AG10803 (cell line): ENCODE measurements around the gene OR1I1.

Experiments used
- DNase-seq: peaks from one replicate; pipeline ENCODE4 v3.0.0; 2010; ENCODE audit warnings: low read depth
- H3K4me3 ChIP-seq: 2 replicates; pipeline ENCODE4 v1.5.1; 2011; ENCODE audit warnings: mild to moderate bottlenecking, low read length, control low read depth
- TF ChIP-seq, protein P1 (sequence below): conservative IDR thresholded peaks from 2 replicates; pipeline ENCODE4 v1.5.1; 2011; ENCODE audit warnings: mild to moderate bottlenecking, low read length, control low read depth, inconsistent platforms

Gene OR1I1

DNA sequence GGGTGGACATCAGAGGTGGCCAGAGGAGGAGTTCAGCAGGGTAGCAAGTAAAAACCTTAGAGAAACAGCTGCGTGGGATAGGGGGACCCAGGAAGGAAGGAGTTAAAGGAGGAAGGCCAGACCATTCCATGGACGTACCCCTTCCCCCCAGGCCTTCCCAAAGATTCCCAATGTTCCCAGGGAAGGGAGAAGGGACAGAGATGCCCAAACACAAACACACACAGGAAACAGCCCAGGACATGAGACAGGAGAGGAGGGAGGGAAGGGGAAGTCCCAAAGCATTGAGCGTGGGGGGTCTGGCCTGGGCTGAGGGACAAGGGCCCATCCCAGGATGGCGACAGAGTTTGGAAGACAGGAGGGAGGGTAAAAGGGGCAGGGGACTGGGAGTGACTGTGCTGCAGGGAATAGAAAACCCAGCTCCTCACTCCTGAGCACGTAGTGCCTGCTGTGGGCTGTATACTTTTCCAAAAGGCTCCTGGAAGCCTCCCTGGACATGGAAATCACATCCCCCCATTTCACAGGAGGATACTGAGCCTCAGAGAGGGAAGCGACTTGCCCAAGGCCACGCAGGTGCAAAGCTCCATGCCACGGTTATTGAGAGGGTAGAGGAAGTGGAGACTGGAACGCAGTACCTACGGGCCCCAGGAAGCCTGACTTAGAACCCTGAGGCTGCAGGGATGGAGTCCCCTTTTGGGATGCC lies 26.3 kb downstream of the OR1I1 start:
- H3K4me3 ChIP-seq = peak overlapping the region; percentile 67
- TF ChIP-seq, protein P1, sequence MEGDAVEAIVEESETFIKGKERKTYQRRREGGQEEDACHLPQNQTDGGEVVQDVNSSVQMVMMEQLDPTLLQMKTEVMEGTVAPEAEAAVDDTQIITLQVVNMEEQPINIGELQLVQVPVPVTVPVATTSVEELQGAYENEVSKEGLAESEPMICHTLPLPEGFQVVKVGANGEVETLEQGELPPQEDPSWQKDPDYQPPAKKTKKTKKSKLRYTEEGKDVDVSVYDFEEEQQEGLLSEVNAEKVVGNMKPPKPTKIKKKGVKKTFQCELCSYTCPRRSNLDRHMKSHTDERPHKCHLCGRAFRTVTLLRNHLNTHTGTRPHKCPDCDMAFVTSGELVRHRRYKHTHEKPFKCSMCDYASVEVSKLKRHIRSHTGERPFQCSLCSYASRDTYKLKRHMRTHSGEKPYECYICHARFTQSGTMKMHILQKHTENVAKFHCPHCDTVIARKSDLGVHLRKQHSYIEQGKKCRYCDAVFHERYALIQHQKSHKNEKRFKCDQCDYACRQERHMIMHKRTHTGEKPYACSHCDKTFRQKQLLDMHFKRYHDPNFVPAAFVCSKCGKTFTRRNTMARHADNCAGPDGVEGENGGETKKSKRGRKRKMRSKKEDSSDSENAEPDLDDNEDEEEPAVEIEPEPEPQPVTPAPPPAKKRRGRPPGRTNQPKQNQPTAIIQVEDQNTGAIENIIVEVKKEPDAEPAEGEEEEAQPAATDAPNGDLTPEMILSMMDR = no peak
- DNase-seq = peak; percentile 14

DNA sequence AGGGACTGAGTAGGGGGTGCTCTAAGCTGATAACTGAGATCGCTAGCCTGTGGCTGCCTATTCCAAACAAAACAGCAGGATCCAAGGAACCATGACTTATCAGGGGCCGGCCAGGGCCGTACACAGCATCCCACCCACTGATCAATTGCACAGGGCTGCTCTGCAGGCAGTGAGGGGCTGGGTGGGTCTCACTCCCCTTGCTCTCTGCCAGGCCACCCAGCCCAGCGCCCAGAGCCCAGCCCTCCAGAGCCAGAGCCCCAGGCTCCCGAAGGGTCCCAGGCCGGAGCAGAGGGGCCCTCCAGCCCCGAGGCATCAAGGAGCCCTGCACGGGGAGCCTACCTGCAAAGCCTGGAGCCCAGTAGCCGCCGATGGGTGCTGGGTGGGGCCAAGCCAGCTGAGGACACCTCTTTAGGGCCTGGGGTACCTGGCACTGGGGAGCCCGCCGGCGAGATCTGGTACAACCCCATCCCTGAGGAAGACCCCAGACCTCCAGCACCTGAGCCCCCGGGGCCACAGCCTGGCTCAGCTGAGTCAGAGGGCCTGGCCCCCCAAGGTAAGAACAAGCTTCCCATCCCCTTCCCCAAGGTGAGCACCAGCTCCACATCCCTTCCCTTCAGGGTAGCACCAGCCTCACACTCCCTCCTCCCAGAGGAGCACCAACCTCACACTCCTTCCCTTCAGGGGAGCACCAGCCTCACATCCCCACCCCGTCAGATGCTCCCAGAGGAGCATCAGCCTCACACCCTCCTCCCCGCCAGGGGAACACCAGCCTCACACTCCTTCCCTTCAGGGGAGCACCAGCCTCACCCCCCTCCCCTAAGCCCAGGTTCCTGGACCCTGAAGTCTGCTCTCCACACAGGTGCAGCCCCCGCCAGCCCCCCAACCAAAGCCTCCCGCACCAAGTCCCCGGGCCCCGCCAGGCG lies 27.1 kb downstream of the OR1I1 start:
- no peak for DNase-seq
- peak overlapping the region; percentile 67 for H3K4me3 ChIP-seq
- TF ChIP-seq, protein P1 = no peak

DNA sequence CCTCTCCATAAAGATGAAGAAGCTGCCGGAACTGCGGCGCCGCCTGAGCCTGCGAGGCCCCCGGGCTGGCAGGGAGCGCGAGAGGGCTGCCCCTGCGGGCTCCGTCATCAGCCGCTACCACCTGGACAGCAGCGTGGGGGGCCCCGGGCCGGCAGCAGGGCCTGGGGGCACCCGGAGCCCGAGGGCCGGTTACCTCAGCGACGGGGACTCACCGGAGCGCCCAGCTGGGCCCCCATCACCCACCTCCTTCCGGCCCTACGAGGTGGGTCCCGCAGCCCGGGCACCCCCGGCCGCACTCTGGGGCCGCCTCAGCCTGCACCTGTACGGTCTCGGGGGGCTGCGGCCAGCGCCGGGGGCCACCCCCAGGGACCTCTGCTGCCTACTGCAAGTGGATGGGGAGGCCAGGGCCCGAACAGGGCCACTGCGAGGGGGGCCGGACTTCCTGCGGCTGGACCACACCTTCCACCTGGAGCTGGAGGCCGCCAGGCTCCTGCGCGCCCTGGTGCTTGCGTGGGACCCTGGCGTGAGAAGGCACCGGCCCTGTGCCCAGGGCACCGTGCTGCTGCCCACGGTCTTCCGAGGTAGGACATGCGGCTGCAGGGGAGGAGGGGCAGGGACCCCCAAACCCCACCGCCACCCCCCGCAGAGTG lies 27.9 kb downstream of the OR1I1 start:
- TF ChIP-seq, protein P1 = no peak
- no peak overlapping the region for H3K4me3 ChIP-seq
- DNase-seq = no peak

DNA sequence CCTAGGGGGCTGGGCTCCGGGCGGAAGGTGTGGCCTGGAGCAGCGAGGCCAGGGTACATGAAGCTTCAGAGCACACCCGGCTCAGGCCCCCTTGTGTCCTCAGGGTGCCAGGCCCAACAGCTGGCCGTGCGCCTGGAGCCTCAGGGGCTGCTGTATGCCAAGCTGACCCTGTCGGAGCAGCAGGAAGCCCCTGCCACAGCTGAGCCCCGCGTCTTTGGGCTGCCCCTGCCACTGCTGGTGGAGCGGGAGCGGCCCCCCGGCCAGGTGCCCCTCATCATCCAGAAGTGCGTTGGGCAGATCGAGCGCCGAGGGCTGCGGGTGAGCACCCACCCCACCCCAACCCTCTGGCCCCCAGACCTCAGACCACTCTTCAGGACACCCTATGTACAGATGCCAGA lies 28.4 kb downstream of the OR1I1 start:
- H3K4me3 ChIP-seq = no peak overlapping the region
- TF ChIP-seq, protein P1 = no peak
- no peak for DNase-seq

DNA sequence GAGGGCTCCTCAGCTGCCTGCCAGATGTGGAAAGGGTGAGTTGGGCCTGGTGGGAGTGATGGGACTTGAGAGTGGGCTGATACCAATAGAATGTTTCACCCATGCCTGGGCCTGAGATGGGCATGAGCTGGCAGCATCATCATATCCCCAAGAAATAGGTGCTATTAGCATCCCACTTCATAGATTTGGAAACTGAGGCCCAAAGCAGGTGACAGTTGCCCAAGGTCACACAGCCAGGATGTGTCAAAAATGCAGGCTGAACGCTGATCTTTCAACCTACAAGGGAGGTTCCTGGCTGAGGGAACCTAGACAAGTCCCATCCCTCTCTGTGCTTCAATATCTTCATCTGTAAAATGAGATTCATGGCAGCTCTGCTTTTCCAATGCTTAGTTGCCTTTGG lies 29.7 kb downstream of the OR1I1 start:
- TF ChIP-seq, protein P1 = no peak
- no peak for DNase-seq

DNA sequence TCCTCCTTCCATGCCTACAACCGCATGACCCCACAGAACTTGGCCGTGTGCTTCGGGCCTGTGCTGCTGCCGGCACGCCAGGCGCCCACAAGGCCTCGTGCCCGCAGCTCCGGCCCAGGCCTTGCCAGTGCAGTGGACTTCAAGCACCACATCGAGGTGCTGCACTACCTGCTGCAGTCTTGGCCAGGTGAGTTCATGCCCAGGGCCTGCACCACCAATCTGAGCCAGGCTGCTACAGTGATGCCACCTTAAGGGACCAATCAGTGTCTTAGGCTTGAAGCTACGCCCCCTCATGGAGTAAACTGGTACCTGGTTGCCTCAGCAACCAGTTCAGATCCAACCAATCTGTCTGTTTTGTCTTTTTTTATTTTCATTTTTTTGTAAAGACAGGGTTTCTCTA lies 30.4 kb downstream of the OR1I1 start:
- H3K4me3 ChIP-seq = no peak overlapping the region
- DNase-seq = peak; percentile 11
- TF ChIP-seq, protein P1 = no peak

More for the DNA sequence above, 29.7 kb downstream of the OR1I1 start:
- H3K4me3 ChIP-seq = no peak overlapping the region
